Stimulated activated CD4-positive, alpha-beta T cell treated with anti-CD3 and anti-CD28 coated beads, Interleukin-2, amount 100 ng/mL, for 48 hours (primary cell): Measurements from ENCODE around the gene POFUT2.

Source experiments
- DNase-seq, 2 donors: peaks; one replicate each; pipeline ENCODE4 v3.0.0-alpha.2; 2020

POFUT2 gene

GRCh38 chr21:45260191-45260825 is 27.4 kb downstream of the POFUT2 start:
- DNase-seq = no peak

- no peak for DNase-seq
Observed at GRCh38 chr21:45259206-45259840, 28.4 kb downstream of the POFUT2 start.

- DNase-seq = no peak
Observed at GRCh38 chr21:45258466-45258865, 29.2 kb downstream of the POFUT2 start.

- DNase-seq = no peak
Observed at GRCh38 chr21:45257673-45258341, 29.9 kb downstream of the POFUT2 start.

GRCh38 chr21:45256912-45257672 is 30.6 kb downstream of the POFUT2 start:
- no peak for DNase-seq

GRCh38 chr21:45256021-45256911 is 31.4 kb downstream of the POFUT2 start:
- no peak for DNase-seq

- DNase-seq = no peak
Observed at GRCh38 chr21:45255381-45256020, 32.2 kb downstream of the POFUT2 start.

GRCh38 chr21:45254460-45254930 is 33.2 kb downstream of the POFUT2 start:
- no peak for DNase-seq

GRCh38 chr21:45253633-45254459 is 33.8 kb downstream of the POFUT2 start:
- DNase-seq = no peak

GRCh38 chr21:45253180-45253579 is 34.5 kb downstream of the POFUT2 start:
- DNase-seq = no peak

GRCh38 chr21:45252448-45252925 is 35.2 kb downstream of the POFUT2 start:
- no peak for DNase-seq

- DNase-seq = no peak
Observed at GRCh38 chr21:45251635-45252447, 35.9 kb downstream of the POFUT2 start.

- DNase-seq = no peak
Observed at GRCh38 chr21:45250914-45251634, 36.6 kb downstream of the POFUT2 start.

- DNase-seq = no peak
Observed at GRCh38 chr21:45250272-45250671, 37.4 kb downstream of the POFUT2 start.

- DNase-seq = no peak
Observed at GRCh38 chr21:45249626-45250025, 38.1 kb downstream of the POFUT2 start.

GRCh38 chr21:45248893-45249381 is 38.8 kb downstream of the POFUT2 start:
- DNase-seq = no peak

GRCh38 chr21:45248301-45248892 is 39.3 kb downstream of the POFUT2 start:
- DNase-seq = no peak
